KBM-7 (cell line): Measurements from ENCODE around the gene MS4A4A.
A peak's percentile ranks its signal among the peaks of the same experiment; 100 is the strongest.
"Not testable (repeated sequence)": the region's sequence is repeated elsewhere in the genome, so short reads cannot be mapped to it uniquely, and the experiment has no call there.

Experiments
- DNase-seq: peaks from one replicate; pipeline ENCODE4 v3.0.0-alpha.2; 2015
- in situ Hi-C: fragments of 300-500 bp; cut with MboI; formaldehyde crosslinking; loops from 2 replicates; pipeline ENCODE4 v1.14.3; 2020; ENCODE audit warnings: low sequenced_read_pairs, low pct_unique_long_range_greater_than_20kb, mixed read lengths

MS4A4A gene

GRCh38 chr11:60292145-60292544 is 11.7 kb downstream of the MS4A4A start:
- no peak for DNase-seq
- in situ Hi-C loops, result no loop called here

GRCh38 chr11:60301178-60301577 is 20.7 kb downstream of the MS4A4A start:
- no peak for DNase-seq
- in situ Hi-C loops, result no loop called here

- in situ Hi-C loops, DNase-seq: not testable (repeated sequence)
Observed at GRCh38 chr11:60301884-60302283, 21.4 kb downstream of the MS4A4A start.

- in situ Hi-C loops, result no loop called here
- DNase-seq, result no peak
Observed at GRCh38 chr11:60303661-60304060, 23.2 kb downstream of the MS4A4A start.

- in situ Hi-C loops, result no loop called here
- no peak for DNase-seq
Observed at GRCh38 chr11:60305906-60306619, 25.6 kb downstream of the MS4A4A start.

GRCh38 chr11:60307507-60308195 is 27.2 kb downstream of the MS4A4A start:
- DNase-seq, result no peak
- in situ Hi-C loops, result no loop called here

- in situ Hi-C loops, result no loop called here
- DNase-seq, result peak; percentile 41
Observed at GRCh38 chr11:60310407-60310998, 30.0 kb downstream of the MS4A4A start.

- no peak for DNase-seq
- in situ Hi-C loops, result no loop called here
Observed at GRCh38 chr11:60314635-60315321, 34.3 kb downstream of the MS4A4A start.

- in situ Hi-C loops, result no loop called here
- DNase-seq, result no peak
Observed at GRCh38 chr11:60315871-60316270, 35.4 kb downstream of the MS4A4A start.

GRCh38 chr11:60316317-60316716 is 35.9 kb downstream of the MS4A4A start:
- DNase-seq, result no peak
- in situ Hi-C loops, result no loop called here

- in situ Hi-C loops, result no loop called here
- DNase-seq, result no peak
Observed at GRCh38 chr11:60318726-60319125, 38.3 kb downstream of the MS4A4A start.

GRCh38 chr11:60321051-60321450 is 40.6 kb downstream of the MS4A4A start:
- in situ Hi-C loops, result no loop called here
- no peak for DNase-seq

GRCh38 chr11:60326955-60327354 is 46.5 kb downstream of the MS4A4A start, which contains the start of gene MS4A6E:
TSS of gene MS4A6E (plus strand) at chr11:60327255. CDS start at chr11:60334896, 7,641 bp downstream.
- DNase-seq, result no peak
- in situ Hi-C loops, result no loop called here

- no peak for DNase-seq
- in situ Hi-C loops, result no loop called here
Observed at GRCh38 chr11:60328460-60328859, 48.0 kb downstream of the MS4A4A start.

GRCh38 chr11:60332846-60333245 is 52.4 kb downstream of the MS4A4A start:
- in situ Hi-C loops, result no loop called here
- DNase-seq, result no peak

- DNase-seq, result peak; percentile 89
- in situ Hi-C loops, result no loop called here
Observed at GRCh38 chr11:60334005-60334620, 53.6 kb downstream of the MS4A4A start.

- in situ Hi-C loops, result no loop called here
Observed at GRCh38 chr11:60336767-60337391, 56.4 kb downstream of the MS4A4A start.

GRCh38 chr11:60338053-60338452 is 57.6 kb downstream of the MS4A4A start:
- no peak for DNase-seq
- in situ Hi-C loops, result no loop called here

More at GRCh38 chr11:60336767-60337391, 56.4 kb downstream of the MS4A4A start:
- DNase-seq, result no peak

GRCh38 chr11:60339356-60339755 is 58.9 kb downstream of the MS4A4A start:
- no peak for DNase-seq
- in situ Hi-C loops, result no loop called here
